H9 (cell line): ENCODE results near the gene DNTT. TPM values are rescaled to one million over a fixed set of nuclear protein-coding genes. Genes with fewer than 3 reads are reported as not detected.

Experiments used
- DNase-seq: peaks from one replicate; pipeline ENCODE4 v3.0.0-alpha.2; 2017
- H2AFZ ChIP-seq: one replicate; pipeline ENCODE4 v1.6.1; 2013; ENCODE audit warnings: mild to moderate bottlenecking, low read length, control low read depth, moderate library complexity
- H2AK5ac ChIP-seq: 2 replicates; pipeline ENCODE4 v1.6.1; 2013; ENCODE audit warnings: low read length, control low read depth, mixed read lengths; ENCODE audit not compliant: insufficient read length
- H2BK120ac ChIP-seq: one replicate; pipeline ENCODE4 v1.6.1; 2013; ENCODE audit warnings: low read depth, mild to moderate bottlenecking, low read length, control low read depth, inconsistent platforms; ENCODE audit not compliant: poor library complexity, severe bottlenecking
- H2BK12ac ChIP-seq: 2 replicates; pipeline ENCODE4 v1.6.1; 2013; ENCODE audit warnings: low read length, control low read depth, mixed read lengths, low read depth; ENCODE audit not compliant: insufficient read length
- H2BK15ac ChIP-seq: 2 replicates; pipeline ENCODE4 v1.6.1; 2013; ENCODE audit warnings: low read depth, low read length, control low read depth
- H2BK20ac ChIP-seq: one replicate; pipeline ENCODE4 v1.6.1; 2013; ENCODE audit warnings: low read depth, mild to moderate bottlenecking, low read length, control low read depth, inconsistent platforms; ENCODE audit not compliant: poor library complexity, severe bottlenecking
- H2BK5ac ChIP-seq: 2 replicates; pipeline ENCODE4 v1.6.1; 2013; ENCODE audit warnings: low read length, control low read depth, mixed read lengths; ENCODE audit not compliant: insufficient read length
- H3K14ac ChIP-seq: 2 replicates; pipeline ENCODE4 v1.6.1; 2013; ENCODE audit warnings: low read length, control low read depth; ENCODE audit not compliant: insufficient read depth
- H3K18ac ChIP-seq: 2 replicates; pipeline ENCODE4 v1.6.1; 2013; ENCODE audit warnings: low read depth, mild to moderate bottlenecking, mixed read lengths, low read length, control low read depth; ENCODE audit not compliant: insufficient read length
- H3K23ac ChIP-seq: 2 replicates; pipeline ENCODE4 v1.6.1; 2013; ENCODE audit warnings: low read length, control low read depth, mixed read lengths, low read depth; ENCODE audit not compliant: insufficient read length
- H3K23me2 ChIP-seq: 2 replicates; pipeline ENCODE4 v1.6.1; 2013; ENCODE audit warnings: low read depth, mild to moderate bottlenecking, mixed read lengths, low read length, control low read depth; ENCODE audit not compliant: insufficient read length, poor library complexity, severe bottlenecking
- H3K27ac ChIP-seq: 2 replicates; pipeline ENCODE4 v1.5.1; 2013; ENCODE audit warnings: low read length, control low read depth, mixed read lengths, low read depth; ENCODE audit not compliant: insufficient read length
- H3K27me3 ChIP-seq: 2 replicates; pipeline ENCODE4 v1.6.1; 2013; ENCODE audit warnings: low read length, control low read depth, inconsistent platforms; ENCODE audit not compliant: insufficient read depth
- H3K4ac ChIP-seq: 2 replicates; pipeline ENCODE4 v1.6.1; 2013; ENCODE audit warnings: low read depth, mild to moderate bottlenecking, control low read depth, inconsistent platforms, low read length, moderate library complexity
- H3K4me1 ChIP-seq: 2 replicates; pipeline ENCODE4 v1.6.1; 2013; ENCODE audit warnings: low read length, control low read depth, inconsistent platforms; ENCODE audit not compliant: insufficient read depth
- H3K4me2 ChIP-seq: 2 replicates; pipeline ENCODE4 v1.6.1; 2013; ENCODE audit warnings: low read length, control low read depth, mixed read lengths; ENCODE audit not compliant: insufficient read length, insufficient read depth
- H3K56ac ChIP-seq: 2 replicates; pipeline ENCODE4 v1.6.1; 2013; ENCODE audit warnings: low read depth, mild to moderate bottlenecking, mixed read lengths, low read length, control low read depth; ENCODE audit not compliant: insufficient read length
- H3K79me1 ChIP-seq: 2 replicates; pipeline ENCODE4 v1.6.1; 2013; ENCODE audit warnings: low read depth, mild to moderate bottlenecking, moderate library complexity, low read length, control low read depth, inconsistent platforms; ENCODE audit not compliant: insufficient read depth, poor library complexity, severe bottlenecking
- H3K79me2 ChIP-seq: 2 replicates; pipeline ENCODE4 v1.6.1; 2013; ENCODE audit warnings: low read length, control low read depth, inconsistent platforms; ENCODE audit not compliant: insufficient read depth
- H3K9ac ChIP-seq: 2 replicates; pipeline ENCODE4 v1.6.1; 2013; ENCODE audit warnings: low read length, control low read depth, mixed read lengths; ENCODE audit not compliant: insufficient read length; ENCODE audit errors: extremely low read depth
- H3K9me3 ChIP-seq: one replicate; pipeline ENCODE4 v1.6.1; 2013; ENCODE audit warnings: low read depth, low read length, inconsistent platforms; ENCODE audit not compliant: control insufficient read depth
- H3T11ph ChIP-seq: one replicate; pipeline ENCODE4 v1.6.1; 2013; ENCODE audit warnings: mild to moderate bottlenecking, low read length, control low read depth, inconsistent platforms
- H4K20me1 ChIP-seq: one replicate; pipeline ENCODE4 v1.6.1; 2013; ENCODE audit not compliant: control insufficient read depth, insufficient read length, insufficient read depth
- H4K5ac ChIP-seq: 2 replicates; pipeline ENCODE4 v1.6.1; 2013; ENCODE audit warnings: low read depth, mild to moderate bottlenecking, mixed read lengths, low read length, control low read depth; ENCODE audit not compliant: insufficient read length
- H4K8ac ChIP-seq: replicated peaks from 2 replicates; pipeline ENCODE4 v1.6.1; 2013; ENCODE audit warnings: low read length, control low read depth, mixed read lengths, low read depth; ENCODE audit not compliant: insufficient read length
- H4K91ac ChIP-seq: 2 replicates; pipeline ENCODE4 v1.6.1; 2013; ENCODE audit warnings: low read depth, mild to moderate bottlenecking, moderate library complexity, mixed read lengths, low read length, control low read depth; ENCODE audit not compliant: insufficient read length
- H3K27ac Mint-ChIP-seq, 3 experiments: 2 replicates in 2 of 3; 3 replicates in 1 of 3; pipeline ENCODE4 v1.8.0; 2020 to 2021; ENCODE audit warnings: mixed read lengths in 3 of 3, mild to moderate bottlenecking in 1 of 3, moderate library complexity in 1 of 3
- H3K27me3 Mint-ChIP-seq: 2 replicates; pipeline ENCODE4 v1.8.0; 2021; ENCODE audit warnings: low read depth, mild to moderate bottlenecking, moderate library complexity, mixed read lengths
- H3K36me3 Mint-ChIP-seq, 3 experiments: 2 replicates in 2 of 3; 3 replicates in 1 of 3; pipeline ENCODE4 v1.8.0; 2020 to 2021; ENCODE audit warnings: low read depth in 3 of 3, mixed read lengths in 3 of 3; ENCODE audit not compliant: insufficient read depth in 1 of 3
- H3K4me1 Mint-ChIP-seq, 2 experiments: 2 replicates each; pipeline ENCODE4 v1.8.0; 2020; ENCODE audit warnings: mixed read lengths in 2 of 2
- H3K4me3 Mint-ChIP-seq, 2 experiments: 2 replicates in 1 of 2; 3 replicates in 1 of 2; pipeline ENCODE4 v1.8.0; 2020 to 2021; ENCODE audit warnings: mild to moderate bottlenecking in 2 of 2, mixed read lengths in 2 of 2, moderate library complexity in 1 of 2
- H3K9me3 Mint-ChIP-seq, 2 experiments: 2 replicates in 1 of 2; 3 replicates in 1 of 2; pipeline ENCODE4 v1.8.0; 2020; ENCODE audit warnings: mild to moderate bottlenecking in 2 of 2, mixed read lengths in 2 of 2, moderate library complexity in 1 of 2
- CTCF ChIP-seq: fragments of 200-600 bp; sonication (generic); conservative IDR thresholded peaks from 3 replicates; pipeline ENCODE4 v1.8.0; 2021; ENCODE audit warnings: antibody characterized with exemption, mild to moderate bottlenecking
- WGBS: extraction: QIAGEN DNeasy Blood & Tissue Kit; methylation state at CpG from one replicate; pipeline ENCODE4 v1.1.7; 2013; ENCODE audit warnings: missing lambda C conversion rate, low lambda C conversion rate, mixed read lengths; ENCODE audit not compliant: insufficient read length; ENCODE audit errors: extremely low coverage; 5-methylcytosine and 5-hydroxymethylcytosine counted together
- total RNA-seq: library from RNA; stranded (reverse); gene quantifications from 2 replicates; pipeline ENCODE4 v1.2.1, GENCODE V29; 2021

The DNTT gene
- total RNA-seq, 1 experiment from 2014 or later: not detected

- no peak overlapping the region for H2AK5ac ChIP-seq
- Mint-ChIP-seq H3K4me3 (no peak overlapping the region), H3K4me1 (peaks cover 9 to 10% of the 10 kb centered on the region in 2 experiments), H3K27me3 (no peaks in the 10 kb centered on the region; the same call in 1 of the 2 replicates), H3K9me3 (no peaks in the 10 kb centered on the region), H3K36me3 (no peaks in the 10 kb centered on the region), H3K27ac (no peak overlapping the region)
- H2BK5ac ChIP-seq: no peak overlapping the region
- no peaks in the 10 kb centered on the region for H3K23me2 ChIP-seq
- H2BK12ac ChIP-seq: no peak overlapping the region
- H4K8ac ChIP-seq: no peak overlapping the region
- WGBS: no CpG with 5 or more reads among the region's 4 CpGs
- H3K79me2 ChIP-seq: no peaks in the 10 kb centered on the region
- no peak for DNase-seq
- H3K27ac ChIP-seq: no peak overlapping the region
- no peak overlapping the region for H3K4me2 ChIP-seq
- no peaks in the 10 kb centered on the region for H4K20me1 ChIP-seq
- H2BK15ac ChIP-seq: no peak overlapping the region
- H3K79me1 ChIP-seq: no peaks in the 10 kb centered on the region
- no peak for TF ChIP-seq CTCF
- no peak overlapping the region for H3K56ac ChIP-seq
- no peak overlapping the region for H3K9ac ChIP-seq
- H3K23ac ChIP-seq: no peak overlapping the region
- H3K4me1 ChIP-seq: no peaks in the 10 kb centered on the region
- H2BK20ac ChIP-seq: no peak overlapping the region
- no peak overlapping the region for H4K5ac ChIP-seq
- no peak overlapping the region for H3K14ac ChIP-seq
- no peak overlapping the region for H2BK120ac ChIP-seq
- no peak overlapping the region for H4K91ac ChIP-seq
- no peaks in the 10 kb centered on the region for H3K27me3 ChIP-seq
- no peak overlapping the region for H3T11ph ChIP-seq
- H2AFZ ChIP-seq: no peak overlapping the region
- H3K9me3 ChIP-seq: no peaks in the 10 kb centered on the region
- no peak overlapping the region for H3K18ac ChIP-seq
- no peak overlapping the region for H3K4ac ChIP-seq
Measured at GRCh38 chr10:96264938-96265337, 39.3 kb upstream of the DNTT start.
